ENCODE measurements around the gene ASPDH.
"Not testable (repeated sequence)": the region's sequence is repeated elsewhere in the genome, so short reads cannot be mapped to it uniquely, and the experiment has no call there.

ASPDH gene

GRCh38 chr19:50547385-50548190, 33.9 kb upstream of the ASPDH start:
- no peak for DNase-seq (ENCODE audit: low read depth)

- no peak for DNase-seq (ENCODE audit: low read depth)
Measured at GRCh38 chr19:50546527-50547221, 33.0 kb upstream of the ASPDH start.

GRCh38 chr19:50542943-50543342, 29.2 kb upstream of the ASPDH start:
- no peak for DNase-seq (ENCODE audit: low read depth)

GRCh38 chr19:50537769-50538230, 24.1 kb upstream of the ASPDH start:
- DNase-seq (ENCODE audit: low read depth), result peak; percentile 33

- DNase-seq (ENCODE audit: low read depth), result no peak
Measured at GRCh38 chr19:50537306-50537685, 23.6 kb upstream of the ASPDH start.

GRCh38 chr19:50536662-50537305, 23.1 kb upstream of the ASPDH start:
- DNase-seq (ENCODE audit: low read depth), result no peak

- no peak for DNase-seq (ENCODE audit: low read depth)
Measured at GRCh38 chr19:50535672-50536187, 22.0 kb upstream of the ASPDH start.

GRCh38 chr19:50534478-50534877, 20.8 kb upstream of the ASPDH start:
- no peak for DNase-seq (ENCODE audit: low read depth)

GRCh38 chr19:50532952-50533351, 19.2 kb upstream of the ASPDH start:
- no peak for DNase-seq (ENCODE audit: low read depth)

- DNase-seq (ENCODE audit: low read depth), result no peak
Measured at GRCh38 chr19:50531171-50531612, 17.5 kb upstream of the ASPDH start.

- DNase-seq (ENCODE audit: low read depth), result not testable (repeated sequence)
Measured at GRCh38 chr19:50528052-50528451, 14.3 kb upstream of the ASPDH start.

- DNase-seq (ENCODE audit: low read depth), result no peak
Measured at GRCh38 chr19:50522881-50523280, 9.2 kb upstream of the ASPDH start.

- no peak for DNase-seq (ENCODE audit: low read depth)
Measured at GRCh38 chr19:50520822-50521465, 7.2 kb upstream of the ASPDH start.

GRCh38 chr19:50519006-50519575, 5.4 kb upstream of the ASPDH start:
- DNase-seq (ENCODE audit: low read depth), result no peak

GRCh38 chr19:50518091-50519005, 4.6 kb upstream of the ASPDH start:
- DNase-seq (ENCODE audit: low read depth), result no peak

GRCh38 chr19:50517704-50518075, 4.0 kb upstream of the ASPDH start:
- no peak for DNase-seq (ENCODE audit: low read depth)

GRCh38 chr19:50516964-50517703, 3.4 kb upstream of the ASPDH start:
- DNase-seq (ENCODE audit: low read depth), result no peak

- DNase-seq (ENCODE audit: low read depth), result no peak
Measured at GRCh38 chr19:50516456-50516855, 2.7 kb upstream of the ASPDH start.

- DNase-seq (ENCODE audit: low read depth), result no peak
Measured at GRCh38 chr19:50515168-50515561, 1.5 kb upstream of the ASPDH start.

Measured in stimulated activated CD8-positive, alpha-beta memory T cell treated with anti-CD3 and anti-CD28 coated beads, Interleukin-12 subunit alpha, Interleukin-12 subunit beta, amount 100 ng/mL, for 1 hour (primary cell).